ENCODE results near the gene PIGM.
"Not testable (repeated sequence)": the region's sequence is repeated elsewhere in the genome, so short reads cannot be mapped to it uniquely, and the experiment has no call there.

The PIGM gene

GRCh38 chr1:160058087-160058486 is 26.3 kb upstream of the PIGM start:
- no peak for DNase-seq

GRCh38 chr1:160056648-160057169 is 24.9 kb upstream of the PIGM start:
- no peak for DNase-seq

GRCh38 chr1:160053548-160054365 is 22.0 kb upstream of the PIGM start:
- no peak for DNase-seq

- no peak for DNase-seq
Observed at GRCh38 chr1:160052936-160053335, 21.1 kb upstream of the PIGM start.

- DNase-seq: no peak
Observed at GRCh38 chr1:160050619-160051018, 18.8 kb upstream of the PIGM start.

GRCh38 chr1:160050182-160050581 is 18.4 kb upstream of the PIGM start:
- DNase-seq: not testable (repeated sequence)

GRCh38 chr1:160049101-160049500 is 17.3 kb upstream of the PIGM start:
- DNase-seq: no peak

GRCh38 chr1:160048335-160048734 is 16.5 kb upstream of the PIGM start:
- no peak for DNase-seq

- DNase-seq: no peak
Observed at GRCh38 chr1:160047111-160047991, 15.6 kb upstream of the PIGM start.

- no peak for DNase-seq
Observed at GRCh38 chr1:160046494-160047110, 14.8 kb upstream of the PIGM start.

GRCh38 chr1:160045653-160046052 is 13.9 kb upstream of the PIGM start:
- no peak for DNase-seq

- no peak for DNase-seq
Observed at GRCh38 chr1:160043543-160043942, 11.8 kb upstream of the PIGM start.

- DNase-seq: no peak
Observed at GRCh38 chr1:160040476-160040875, 8.7 kb upstream of the PIGM start.

- DNase-seq: no peak
Observed at GRCh38 chr1:160032165-160032820, 503 bp upstream of the PIGM start.

GRCh38 chr1:160030657-160031364 is 979 bp downstream of the PIGM start:
- no peak for DNase-seq

GRCh38 chr1:160028426-160028825 is 3.4 kb downstream of the PIGM start:
- no peak for DNase-seq

GRCh38 chr1:160025314-160025713 is 6.5 kb downstream of the PIGM start:
- no peak for DNase-seq

GRCh38 chr1:160024195-160024905 is 7.4 kb downstream of the PIGM start:
- DNase-seq: no peak

- no peak for DNase-seq
Observed at GRCh38 chr1:160022330-160023310, 9.2 kb downstream of the PIGM start.

Data from NCI-H748 treated with DMSO at 0.1 percent for 48 hours (cell line).